ENCODE data around the gene FAM162A.
"Not testable (repeated sequence)": the region's sequence is repeated elsewhere in the genome, so short reads cannot be mapped to it uniquely, and the experiment has no call there.

The FAM162A gene

GRCh38 chr3:122421836-122422235 is 37.9 kb downstream of the FAM162A start:
- no peak for DNase-seq

- no peak for DNase-seq
Observed at GRCh38 chr3:122427857-122428471, 44.0 kb downstream of the FAM162A start.

- no peak for DNase-seq
Observed at GRCh38 chr3:122430371-122430770, 46.4 kb downstream of the FAM162A start.

GRCh38 chr3:122435950-122436349 is 52.0 kb downstream of the FAM162A start:
- DNase-seq: no peak

GRCh38 chr3:122443090-122443489 is 59.1 kb downstream of the FAM162A start:
- DNase-seq: no peak

GRCh38 chr3:122443762-122444490 is 59.9 kb downstream of the FAM162A start:
- DNase-seq: not testable (repeated sequence)

- not testable (repeated sequence) for DNase-seq
Observed at GRCh38 chr3:122444491-122444887, 60.5 kb downstream of the FAM162A start.

- not testable (repeated sequence) for DNase-seq
Observed at GRCh38 chr3:122448218-122448617, 64.2 kb downstream of the FAM162A start.

GRCh38 chr3:122451371-122451770 is 67.4 kb downstream of the FAM162A start:
- no peak for DNase-seq

- no peak for DNase-seq
Observed at GRCh38 chr3:122456074-122456473, 72.1 kb downstream of the FAM162A start.

- DNase-seq: no peak
Observed at GRCh38 chr3:122457706-122458105, 73.7 kb downstream of the FAM162A start.

- DNase-seq: no peak
Observed at GRCh38 chr3:122458992-122459391, 75.0 kb downstream of the FAM162A start.

- no peak for DNase-seq
Observed at GRCh38 chr3:122461806-122462205, 77.8 kb downstream of the FAM162A start.
